ENCODE data around the gene RNF141. TPM values are rescaled to one million over a fixed set of nuclear protein-coding genes. Genes with fewer than 3 reads are reported as not detected.

RNF141 gene
- total RNA-seq, 1 experiment from 2014 or later: 23.2 TPM

GRCh38 chr11:10493041-10493663 lies 47.8 kb downstream of the RNF141 start:
- peaks cover 7% of the 10 kb centered on the region for H3K9me3 Mint-ChIP-seq
- H3K4me3 Mint-ChIP-seq: no peak overlapping the region
- H3K27me3 Mint-ChIP-seq (ENCODE audit: low read depth): peaks cover 3% of the 10 kb centered on the region; the same call in 1 of the 2 replicates
- TF ChIP-seq MLX (CRISPR knock-in tag; IDR thresholded peaks at IDR 0.05): no peak
- no peak for TF ChIP-seq TP53 (CRISPR knock-in tag; IDR thresholded peaks at IDR 0.05)
- DNase-seq (ENCODE audit: low spot score) (no peak), ATAC-seq (no peak)
- H3K36me3 Mint-ChIP-seq: peaks cover 13% of the 10 kb centered on the region
- H3K4me1 Mint-ChIP-seq: peaks cover 14% of the 10 kb centered on the region
- POLR2A ChIA-PET: no interaction called here
- no peak overlapping the region for H3K27ac Mint-ChIP-seq
- CTCF ChIA-PET: no interaction called here

GRCh38 chr11:10492084-10492483 lies 48.9 kb downstream of the RNF141 start:
- no peak for TF ChIP-seq IRF2 (CRISPR knock-in tag; IDR thresholded peaks at IDR 0.05; ENCODE audit: borderline replicate concordance, low read depth)
- no peak for TF ChIP-seq E2F4 (CRISPR knock-in tag; IDR thresholded peaks at IDR 0.05; ENCODE audit: borderline replicate concordance, low read depth)
- TF ChIP-seq CTCF (IDR thresholded peaks at IDR 0.05): no peak
- TF ChIP-seq CREM (CRISPR knock-in tag; IDR thresholded peaks at IDR 0.05): no peak
- TF ChIP-seq ZNF219 (CRISPR knock-in tag; IDR thresholded peaks at IDR 0.05; ENCODE audit: borderline replicate concordance): no peak
- TF ChIP-seq ZNF317 (CRISPR knock-in tag; IDR thresholded peaks at IDR 0.05; ENCODE audit: borderline replicate concordance, low read depth): no peak
- no peak for TF ChIP-seq MXD4 (CRISPR knock-in tag; IDR thresholded peaks at IDR 0.05; ENCODE audit: borderline replicate concordance)
- TF ChIP-seq USF2 (CRISPR knock-in tag; IDR thresholded peaks at IDR 0.05): no peak
- H3K4me1 Mint-ChIP-seq: peaks cover 17% of the 10 kb centered on the region
- peaks cover 3% of the 10 kb centered on the region; the same call in 1 of the 2 replicates for H3K27me3 Mint-ChIP-seq (ENCODE audit: low read depth)
- CTCF ChIA-PET: no interaction called here
- DNase-seq (ENCODE audit: low spot score) (no peak), ATAC-seq (no peak)
- H3K4me3 Mint-ChIP-seq: no peak overlapping the region
- H3K9me3 Mint-ChIP-seq: peaks cover 7% of the 10 kb centered on the region
- POLR2A ChIA-PET: no interaction called here
- H3K27ac Mint-ChIP-seq: no peak overlapping the region
- H3K36me3 Mint-ChIP-seq: peaks cover 13% of the 10 kb centered on the region

GRCh38 chr11:10490398-10491241 lies 50.4 kb downstream of the RNF141 start:
- CTCF ChIA-PET: no interaction called here

GRCh38 chr11:10490032-10490397 lies 51.0 kb downstream of the RNF141 start:
- ChIA-PET CTCF (no interaction called here), POLR2A (no interaction called here)
- H3K9me3 Mint-ChIP-seq: peaks cover 7% of the 10 kb centered on the region
- DNase-seq (ENCODE audit: low spot score): no peak
- no peak overlapping the region for H3K27ac Mint-ChIP-seq
- no peak overlapping the region for H3K4me3 Mint-ChIP-seq
- peaks cover 6% of the 10 kb centered on the region for H3K36me3 Mint-ChIP-seq
- peaks cover 3% of the 10 kb centered on the region; the same call in 1 of the 2 replicates for H3K27me3 Mint-ChIP-seq (ENCODE audit: low read depth)
- no peak for TF ChIP-seq KAT7 (CRISPR knock-in tag; IDR thresholded peaks at IDR 0.05; ENCODE audit: borderline replicate concordance)
- no peak for ATAC-seq
- peaks cover 17% of the 10 kb centered on the region for H3K4me1 Mint-ChIP-seq

More at GRCh38 chr11:10490398-10491241, 50.4 kb downstream of the RNF141 start:
- Mint-ChIP-seq H3K36me3 (peaks cover 6% of the 10 kb centered on the region), H3K4me3 (no peak overlapping the region), H3K4me1 (peaks cover 17% of the 10 kb centered on the region), H3K27ac (no peak overlapping the region), H3K9me3 (peaks cover 7% of the 10 kb centered on the region), H3K27me3 (ENCODE audit: low read depth) (peaks cover 3% of the 10 kb centered on the region; the same call in 1 of the 2 replicates)
- DNase-seq (ENCODE audit: low spot score) (no peak), ATAC-seq (no peak)
- POLR2A ChIA-PET: no interaction called here
- TF ChIP-seq ZNF317 (CRISPR knock-in tag; IDR thresholded peaks at IDR 0.05; ENCODE audit: borderline replicate concordance, low read depth): no peak
- no peak for TF ChIP-seq ZNF263 (CRISPR knock-in tag; IDR thresholded peaks at IDR 0.05; ENCODE audit: low read depth)
- TF ChIP-seq NFE2L1 (CRISPR knock-in tag; IDR thresholded peaks at IDR 0.05): 0 out of 2 replicates have a peak, but pooled peaks have one; percentile 38
- no peak for TF ChIP-seq ZNF671 (CRISPR knock-in tag; IDR thresholded peaks at IDR 0.05)

Measured in WTC11 (cell line).